Endometrial microvascular endothelial cells (primary cell): ENCODE data around the gene HEY2. TPM values are rescaled to one million over a fixed set of nuclear protein-coding genes. Genes with fewer than 3 reads are reported as not detected.

Experiments
- in situ Hi-C: cut with HindIII; loops from 2 replicates; pipeline ENCODE4 v1.10.0; 2017; ENCODE audit warnings: low sequenced_read_pairs, low pct_unique_long_range_greater_than_20kb; ENCODE audit errors: inconsistent ontology term
- total RNA-seq: library from RNA; depleted of rRNA; stranded (reverse); fragments of >200 nt; gene quantifications from one replicate; pipeline ENCODE4 v1.2.3, GENCODE V29; 2015; ENCODE audit errors: inconsistent ontology term

HEY2 gene
- total RNA-seq, 1 donor from 2014 or later, result 1.7 TPM

DNA sequence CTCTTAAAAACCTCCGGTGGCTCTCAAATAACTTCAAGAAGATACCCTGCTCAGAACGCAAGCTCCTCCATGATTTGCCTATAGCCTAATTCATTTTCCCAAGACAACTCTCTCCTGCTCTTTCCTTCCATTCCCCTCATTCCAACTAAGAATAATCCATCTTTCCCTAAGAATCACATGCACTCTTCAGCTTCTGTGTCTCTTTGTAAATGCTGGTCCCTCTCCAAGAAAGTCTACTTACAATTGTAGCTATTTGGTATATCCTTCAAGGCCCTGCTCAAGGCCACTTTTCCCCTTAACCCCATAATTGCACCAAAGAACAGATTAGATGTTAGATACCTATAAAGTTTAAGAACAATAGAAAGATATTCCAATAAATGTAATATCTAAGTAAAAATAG lies 7.4 kb upstream of the HEY2 start:
- in situ Hi-C loops, result no loop called here

DNA sequence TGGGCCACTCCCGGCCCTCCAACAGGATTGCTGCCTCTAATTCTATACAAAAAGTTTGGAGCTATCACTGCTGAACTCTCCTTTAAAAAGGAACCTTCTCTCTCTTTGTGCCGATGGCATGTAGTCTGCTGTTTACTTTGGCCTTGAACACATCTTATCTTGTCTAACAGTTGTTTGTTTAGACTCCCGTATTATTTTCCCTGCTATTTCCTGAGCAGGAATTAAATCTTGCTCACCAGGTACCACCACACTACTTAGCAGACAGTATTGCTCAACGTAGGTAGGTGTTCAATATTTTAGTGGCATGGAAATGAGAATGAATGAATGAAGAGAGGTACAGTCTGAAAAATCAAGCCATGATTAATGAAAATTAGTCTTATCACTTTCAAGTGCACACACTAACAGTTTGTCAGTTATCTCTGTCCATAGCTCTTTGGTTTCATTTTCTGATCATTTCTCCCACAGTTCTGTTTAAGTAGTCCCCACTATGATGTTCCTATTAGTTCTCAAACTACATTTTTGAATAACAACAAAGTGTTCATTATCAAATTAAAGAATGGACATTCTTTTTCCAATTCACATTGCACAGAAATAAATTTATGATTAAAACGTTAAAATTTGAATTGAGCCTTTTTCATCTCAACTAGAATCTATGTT lies 6.8 kb upstream of the HEY2 start:
- in situ Hi-C loops, result no loop called here

DNA sequence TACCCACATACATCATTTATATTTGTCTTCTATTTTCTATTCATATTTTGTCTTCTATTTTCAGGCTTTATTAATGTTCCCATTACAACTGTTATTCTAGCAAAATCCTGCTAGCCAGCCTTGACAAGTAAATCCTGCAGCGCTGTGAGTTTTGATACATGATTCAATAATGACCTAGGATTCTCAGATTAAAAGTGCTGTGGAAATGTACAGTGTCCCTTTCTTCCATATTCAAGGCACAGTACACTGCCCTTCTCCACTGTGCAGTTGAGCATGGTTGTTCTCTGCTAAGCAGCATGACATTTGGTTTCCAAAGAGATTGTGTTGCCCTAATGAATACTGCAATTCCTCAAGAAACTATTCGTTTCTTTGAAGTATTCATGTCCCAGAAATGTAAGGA lies 5.8 kb upstream of the HEY2 start:
- in situ Hi-C loops, result no loop called here

DNA sequence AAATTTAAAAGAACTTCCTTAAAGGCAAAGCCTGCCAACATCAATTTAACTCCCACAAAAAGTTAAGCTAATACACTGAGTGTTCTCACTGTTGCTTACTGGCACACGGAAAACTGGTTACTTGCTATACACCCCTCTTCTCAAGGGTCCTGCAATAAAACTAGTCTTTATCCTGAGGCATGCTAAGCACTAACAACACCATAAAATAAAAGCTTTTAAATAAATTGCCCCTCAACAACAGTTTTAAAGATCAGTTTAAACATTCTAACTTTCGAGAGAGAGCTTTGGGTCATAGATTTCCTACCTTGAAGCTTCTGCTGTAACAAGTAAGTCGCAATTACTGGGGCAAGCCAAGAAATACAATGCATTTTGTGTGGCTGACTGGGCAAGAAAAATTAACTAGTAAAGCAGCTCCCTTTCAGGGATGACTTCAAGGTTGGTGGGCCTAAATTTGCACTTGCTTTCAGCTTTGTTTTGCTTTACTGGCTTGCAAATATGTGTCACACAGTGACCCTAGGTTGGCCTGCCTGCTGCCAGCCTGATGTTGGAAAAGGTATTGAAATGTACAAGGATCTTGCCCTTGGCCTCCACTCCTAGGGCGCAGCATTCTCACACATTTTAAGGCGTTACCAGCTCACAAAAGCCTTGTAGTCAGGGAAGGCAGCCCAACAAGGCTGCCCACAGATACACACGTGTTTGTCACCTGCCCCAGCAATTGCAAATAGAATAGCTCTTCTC lies 4.0 kb upstream of the HEY2 start:
- in situ Hi-C loops, result no loop called here

DNA sequence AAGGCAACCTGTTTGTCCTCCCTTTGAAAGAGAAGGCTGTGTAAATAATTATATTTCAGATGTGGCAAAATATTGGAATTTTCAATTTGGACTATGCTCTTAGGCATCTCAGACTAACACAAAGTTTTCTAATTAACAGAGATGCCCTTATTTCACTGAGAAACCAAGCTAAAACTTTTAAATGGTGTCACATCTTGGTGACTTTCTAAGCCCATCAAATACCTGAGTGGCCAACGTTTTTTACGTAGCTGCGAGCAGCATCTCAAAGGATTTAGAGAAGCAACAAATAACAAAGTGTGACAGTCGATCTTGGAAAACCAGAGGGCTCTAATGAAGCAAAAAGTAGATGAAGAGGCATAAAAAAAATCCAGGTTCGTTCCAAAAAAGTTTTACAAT lies 3.4 kb upstream of the HEY2 start:
- in situ Hi-C loops, result no loop called here

DNA sequence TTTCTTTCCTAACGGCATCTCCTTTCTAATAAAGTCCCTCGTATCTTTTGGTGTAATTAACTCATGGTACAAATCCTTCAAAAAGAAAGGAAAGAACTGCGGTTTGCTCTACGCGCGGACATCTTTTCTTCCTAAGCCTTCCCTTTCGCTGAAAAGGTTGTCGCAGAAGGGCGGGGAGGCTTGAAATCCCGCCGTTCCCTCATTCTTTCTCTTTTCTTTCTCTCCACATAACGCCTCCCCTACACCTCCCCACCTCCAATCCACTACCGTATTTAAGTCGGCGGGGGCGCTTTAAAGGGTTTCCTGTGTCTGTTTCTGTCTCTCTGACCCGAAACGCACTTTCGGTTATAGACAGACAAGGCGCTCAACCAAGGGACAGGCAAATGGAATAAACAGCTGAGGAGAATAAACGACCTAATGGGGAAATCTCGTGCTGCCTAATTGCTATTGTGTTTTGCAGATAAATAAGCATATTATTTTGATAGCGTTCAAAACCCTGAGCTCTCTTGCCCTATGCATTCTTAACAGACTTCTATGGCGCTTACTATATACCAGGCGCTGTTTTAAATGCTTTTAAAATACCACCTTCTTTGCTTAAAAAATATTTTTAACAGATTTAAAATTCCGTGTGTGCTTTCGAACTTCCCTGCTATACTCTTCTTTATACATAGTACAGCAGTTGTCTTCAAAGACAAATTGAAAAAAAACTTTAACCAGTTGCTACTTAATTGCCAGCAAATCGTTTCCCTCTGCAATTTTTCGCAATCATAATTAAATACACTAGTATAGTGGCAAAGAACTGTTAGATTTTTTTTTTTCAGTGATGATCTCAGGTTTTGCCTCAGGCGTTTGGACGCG lies 2.5 kb upstream of the HEY2 start:
- in situ Hi-C loops, result no loop called here

DNA sequence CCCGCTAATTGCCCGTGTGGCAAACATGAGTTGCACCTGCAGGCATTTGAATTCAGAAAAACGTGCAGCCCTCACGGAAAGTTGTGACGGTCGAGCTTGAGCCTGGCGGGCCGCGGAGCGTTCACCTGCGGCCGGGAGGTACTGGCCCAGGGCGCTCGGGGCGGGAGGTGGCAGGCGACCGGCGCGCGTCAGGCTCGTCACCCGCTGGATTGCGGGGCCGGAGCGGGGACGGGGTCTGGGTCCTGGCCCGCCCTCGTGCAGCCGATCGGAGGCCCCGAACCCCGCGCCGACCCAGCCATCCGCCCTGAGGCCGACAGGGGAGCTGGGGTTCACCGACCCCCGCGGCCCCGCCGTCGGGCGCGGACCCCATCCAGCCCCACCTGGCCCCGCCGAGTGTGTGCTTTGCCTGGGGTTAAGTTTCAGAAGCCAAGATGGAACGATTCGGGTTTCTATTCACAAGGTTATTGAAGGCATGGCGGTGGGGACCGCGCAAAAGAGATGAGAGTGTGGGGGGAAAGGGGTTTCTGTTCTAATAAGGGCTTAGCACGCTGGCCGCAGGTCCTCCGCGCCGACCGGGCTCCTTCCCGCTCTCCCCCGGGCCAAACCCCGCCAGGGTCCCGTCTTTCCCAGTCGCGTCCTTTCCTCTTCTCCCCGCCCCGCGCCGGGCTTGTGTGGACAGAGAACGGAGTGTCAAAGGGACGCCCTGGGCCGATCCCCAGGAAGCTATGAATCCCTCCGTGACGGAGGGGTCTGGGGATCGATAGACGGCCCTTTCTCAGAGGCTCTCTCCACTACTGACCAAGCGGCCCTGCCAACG lies 1.6 kb upstream of the HEY2 start:
- in situ Hi-C loops, result no loop called here

DNA sequence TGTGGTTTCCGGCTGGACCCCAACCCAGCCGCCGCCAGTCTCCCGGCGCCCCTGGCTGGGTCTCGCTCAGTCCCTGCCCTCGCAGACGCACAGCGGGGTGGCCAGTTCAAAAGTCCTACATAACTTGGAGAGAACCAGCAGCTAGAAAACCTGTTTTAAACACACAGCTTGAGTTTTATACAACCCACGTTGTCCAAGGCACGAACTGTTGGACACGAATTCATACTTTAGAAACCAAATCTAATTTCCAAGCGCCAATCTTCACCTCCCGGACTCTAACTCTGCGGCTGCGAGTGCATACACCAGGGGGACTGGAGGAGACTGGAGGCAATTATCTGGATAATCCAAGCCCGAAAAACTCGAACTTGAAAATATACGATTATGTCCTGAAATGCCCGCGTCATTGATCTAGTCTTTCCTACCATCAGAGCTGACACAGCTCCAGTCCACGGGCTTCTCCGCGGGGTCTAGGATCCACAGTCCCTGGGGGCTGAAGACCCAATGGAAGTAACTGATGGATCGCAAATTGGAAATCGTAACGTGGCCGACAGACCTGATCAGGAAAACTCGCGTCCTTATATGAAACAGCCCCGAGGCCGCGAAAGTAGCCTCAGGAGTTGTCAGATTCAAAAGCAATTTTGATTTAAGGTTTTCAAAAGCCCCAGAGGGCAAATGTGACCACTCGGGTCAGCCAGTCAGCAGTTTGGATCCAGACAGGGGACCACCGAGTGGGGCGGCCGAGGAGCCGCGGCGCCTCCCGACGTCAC lies 843 bp upstream of the HEY2 start:
- in situ Hi-C loops, result no loop called here

DNA sequence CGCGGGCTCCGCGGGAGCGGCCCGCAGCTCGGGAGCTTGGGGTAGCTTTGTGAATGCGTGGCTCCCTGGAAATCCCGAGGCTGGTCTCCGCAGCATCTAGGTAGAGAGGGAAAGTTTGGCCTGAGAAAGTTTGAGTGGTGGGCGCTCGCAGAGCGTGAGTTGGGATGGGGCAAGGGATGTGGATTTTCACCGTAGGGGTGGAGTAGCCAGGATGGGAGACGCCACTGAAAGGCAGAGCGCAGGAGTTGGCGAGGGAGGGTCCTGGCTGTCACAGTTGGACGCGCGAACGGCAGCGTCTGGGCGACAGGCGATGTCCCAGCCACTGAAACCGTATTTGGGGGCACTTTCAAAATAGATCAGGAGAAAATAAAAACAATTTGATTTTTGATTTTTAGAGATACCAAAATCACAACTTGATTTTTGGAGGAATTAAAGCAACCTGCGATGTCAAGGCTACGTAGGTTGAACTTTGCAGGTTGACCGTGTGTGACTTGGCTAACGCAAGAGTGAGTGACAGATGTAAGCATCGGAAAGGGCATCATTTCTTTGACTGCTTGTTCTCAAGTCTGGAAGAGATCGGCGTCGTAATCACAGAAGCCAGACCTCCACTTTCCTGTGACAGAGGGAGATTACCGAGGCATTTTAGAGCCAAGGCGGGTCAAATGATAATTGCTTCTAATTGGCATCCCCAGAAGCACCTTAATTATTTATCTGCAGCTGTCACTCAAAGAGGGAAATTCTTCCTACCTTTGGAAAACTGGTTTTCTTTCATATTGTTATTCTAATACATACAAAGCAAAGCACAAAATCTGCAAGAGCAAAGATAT lies 646 bp downstream of the HEY2 start:
- in situ Hi-C loops, result loop anchor here (5.0 kb wide), 1 partner anchor 438 kb away; no protein-coding TSS in a partner anchor

DNA sequence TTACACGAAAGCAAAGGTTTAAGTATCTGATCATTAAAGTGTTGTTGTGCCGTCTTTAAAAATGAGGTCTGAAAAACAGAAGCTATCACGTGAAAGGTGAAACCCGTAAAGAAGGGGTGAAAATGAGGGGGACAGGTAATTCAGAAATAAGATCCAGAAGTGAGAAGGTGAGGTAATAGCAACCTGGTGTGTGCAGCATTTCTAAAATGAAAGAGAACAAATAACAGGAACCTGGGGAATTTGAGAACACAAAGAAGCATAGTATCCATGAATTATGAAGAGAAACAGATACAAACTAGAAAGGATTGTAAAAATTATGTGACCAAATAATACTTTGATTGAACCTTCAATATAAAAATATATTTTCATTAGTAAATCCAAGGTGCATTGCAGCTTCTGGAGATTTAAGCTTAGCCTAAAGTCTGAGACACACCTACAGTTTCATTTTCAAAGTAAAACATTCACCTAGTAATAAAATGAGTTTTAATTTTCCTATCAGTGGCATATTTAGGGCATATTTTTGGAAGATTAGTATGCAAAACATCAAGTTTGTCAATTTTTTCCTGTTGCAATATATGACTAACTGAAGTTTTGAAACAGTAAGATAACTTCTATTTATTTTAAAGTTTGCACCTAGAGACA lies 1.4 kb downstream of the HEY2 start:
- in situ Hi-C loops, result loop anchor here (5.0 kb wide), 1 partner anchor 439 kb away; no protein-coding TSS in a partner anchor

DNA sequence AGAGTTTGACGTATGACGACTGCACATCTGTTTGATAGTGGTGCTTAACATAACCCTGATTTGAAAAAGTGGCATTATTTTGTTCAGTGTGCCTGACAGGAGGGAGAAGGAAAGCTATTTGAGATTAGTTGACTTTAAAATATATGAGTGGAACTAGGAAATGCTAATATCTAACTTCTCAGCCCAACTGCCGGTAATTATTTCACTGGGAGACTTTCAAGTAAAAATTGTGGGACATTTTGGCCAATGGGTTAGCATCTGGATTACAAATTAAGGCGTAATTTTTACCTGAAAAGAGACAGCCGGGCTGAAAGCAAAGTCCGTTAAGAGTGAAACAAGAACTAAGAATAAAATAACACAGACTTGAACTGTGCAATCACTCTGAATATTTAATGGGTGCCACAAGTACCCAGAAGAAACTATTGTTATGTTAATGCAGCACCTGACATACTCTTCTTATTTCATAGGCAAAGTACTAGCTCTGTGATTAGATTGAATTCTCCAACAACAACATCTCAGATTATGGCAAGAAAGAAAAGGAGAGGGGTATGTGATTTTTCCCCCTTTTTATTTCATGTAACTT lies 2.0 kb downstream of the HEY2 start:
- in situ Hi-C loops, result loop anchor here (5.0 kb wide), 1 partner anchor 439 kb away; no protein-coding TSS in a partner anchor

DNA sequence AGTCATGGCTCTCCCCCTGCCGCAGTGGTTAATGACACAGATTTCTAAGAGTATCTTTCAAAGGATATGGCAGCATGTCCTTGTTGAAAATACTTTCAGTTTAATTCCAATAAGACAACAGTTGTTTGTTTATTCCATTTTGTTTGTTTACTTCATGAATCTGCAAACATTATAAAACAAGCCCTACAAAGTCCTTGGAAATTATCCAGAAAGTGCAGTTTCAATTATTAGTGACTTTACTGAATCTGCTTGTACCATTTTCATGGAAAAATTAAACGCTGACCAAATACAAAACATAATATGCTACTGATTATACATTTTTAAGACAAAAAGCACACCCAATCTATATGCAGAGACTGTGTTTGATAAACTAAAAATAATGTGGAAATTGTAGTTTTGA lies 3.3 kb downstream of the HEY2 start:
- in situ Hi-C loops, result loop anchor here (5.0 kb wide), 1 partner anchor 440 kb away; no protein-coding TSS in a partner anchor

DNA sequence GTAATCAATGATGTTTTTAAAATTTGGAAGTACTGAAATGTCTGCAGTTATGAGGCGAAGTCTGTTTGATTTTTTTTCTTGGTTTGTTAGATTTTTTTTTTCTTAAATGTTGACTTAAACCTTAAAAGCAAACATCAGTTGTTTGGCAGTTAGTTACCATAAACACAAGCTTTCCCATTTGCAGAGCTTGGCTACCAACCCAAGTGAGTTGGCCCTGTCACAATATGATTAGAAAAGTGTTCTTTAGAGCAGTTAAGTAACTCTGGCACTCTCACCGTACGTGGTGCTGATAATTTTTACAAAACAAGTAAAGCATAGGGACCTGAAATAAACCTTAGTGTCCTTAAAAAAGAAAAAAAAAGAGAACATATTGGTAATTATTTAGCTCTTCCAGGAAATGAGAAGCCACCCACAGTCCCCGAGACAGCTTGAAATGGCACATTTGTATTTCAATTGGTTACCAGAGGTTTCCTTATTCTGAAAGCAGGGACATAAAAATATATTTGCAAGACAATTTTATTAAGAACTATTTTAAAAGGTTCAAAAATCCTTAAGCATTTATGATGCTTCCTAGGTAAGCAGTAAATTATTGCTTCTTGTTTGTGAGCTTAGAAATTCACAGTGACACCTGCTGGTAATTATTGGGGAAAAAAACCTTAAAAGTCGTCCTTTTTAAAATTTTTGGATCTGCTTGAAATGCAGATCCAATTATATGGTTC lies 3.9 kb downstream of the HEY2 start:
- in situ Hi-C loops, result loop anchor here (5.0 kb wide), 1 partner anchor 441 kb away; no protein-coding TSS in a partner anchor

DNA sequence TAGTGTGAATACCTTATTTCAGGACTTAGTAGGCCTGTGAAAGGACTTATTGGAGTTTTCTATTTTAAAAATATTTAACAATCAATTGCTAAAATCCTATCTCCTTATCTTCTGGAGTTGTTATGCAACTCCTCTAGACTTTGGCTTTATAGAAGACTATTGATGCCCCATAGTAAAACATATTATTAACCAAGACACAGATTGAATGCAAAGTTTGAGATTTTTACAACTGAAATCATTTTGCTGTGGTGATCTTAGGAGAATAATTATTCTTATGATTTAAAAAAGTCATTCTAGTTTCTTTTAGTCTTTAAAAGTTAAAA lies 4.5 kb downstream of the HEY2 start:
- in situ Hi-C loops, result loop anchor here (5.0 kb wide), 1 partner anchor 442 kb away; no protein-coding TSS in a partner anchor

DNA sequence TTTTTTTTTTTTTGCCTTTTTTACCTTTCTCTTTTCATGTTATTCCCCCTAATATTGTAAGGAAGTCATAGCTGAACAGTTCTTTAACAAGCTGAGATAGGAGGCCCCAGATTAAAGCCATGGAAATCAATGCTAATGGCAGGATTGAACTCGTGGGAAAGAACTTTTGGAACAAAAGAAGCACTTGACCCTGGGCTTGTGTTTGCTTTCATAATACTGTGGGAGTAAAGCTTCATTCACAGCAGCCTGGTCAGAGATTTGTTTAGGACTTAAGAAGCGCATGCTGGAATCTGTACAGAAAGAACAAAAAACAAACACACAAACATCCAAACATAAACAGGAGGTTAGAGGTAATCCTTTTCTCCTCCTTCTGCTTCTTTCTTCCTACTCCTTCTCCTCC lies 5.1 kb downstream of the HEY2 start:
- in situ Hi-C loops, result loop anchor here (5.0 kb wide), 1 partner anchor 442 kb away; no protein-coding TSS in a partner anchor
